ENCODE results near the gene ARHGAP32.

Gene ARHGAP32

DNA sequence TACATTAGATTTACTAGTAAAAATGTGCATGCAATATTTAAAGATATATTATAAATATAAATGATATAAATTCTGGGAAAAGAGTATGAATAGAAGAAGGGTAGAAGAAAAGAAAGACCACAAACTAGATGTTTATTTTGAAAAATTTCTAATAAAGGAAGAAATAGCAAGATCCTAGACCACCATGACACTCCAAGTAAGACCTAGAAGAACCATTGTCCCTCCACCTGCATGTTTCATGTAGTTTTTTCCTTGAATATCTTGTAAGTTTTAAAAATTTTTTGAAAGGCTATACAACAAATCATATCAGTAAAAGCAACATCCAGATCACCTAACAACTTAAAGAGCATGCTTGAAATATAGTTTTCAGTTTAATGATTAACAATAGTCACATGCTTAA is 46.8 kb downstream of the ARHGAP32 start:
- TF ChIP-seq, protein P1, sequence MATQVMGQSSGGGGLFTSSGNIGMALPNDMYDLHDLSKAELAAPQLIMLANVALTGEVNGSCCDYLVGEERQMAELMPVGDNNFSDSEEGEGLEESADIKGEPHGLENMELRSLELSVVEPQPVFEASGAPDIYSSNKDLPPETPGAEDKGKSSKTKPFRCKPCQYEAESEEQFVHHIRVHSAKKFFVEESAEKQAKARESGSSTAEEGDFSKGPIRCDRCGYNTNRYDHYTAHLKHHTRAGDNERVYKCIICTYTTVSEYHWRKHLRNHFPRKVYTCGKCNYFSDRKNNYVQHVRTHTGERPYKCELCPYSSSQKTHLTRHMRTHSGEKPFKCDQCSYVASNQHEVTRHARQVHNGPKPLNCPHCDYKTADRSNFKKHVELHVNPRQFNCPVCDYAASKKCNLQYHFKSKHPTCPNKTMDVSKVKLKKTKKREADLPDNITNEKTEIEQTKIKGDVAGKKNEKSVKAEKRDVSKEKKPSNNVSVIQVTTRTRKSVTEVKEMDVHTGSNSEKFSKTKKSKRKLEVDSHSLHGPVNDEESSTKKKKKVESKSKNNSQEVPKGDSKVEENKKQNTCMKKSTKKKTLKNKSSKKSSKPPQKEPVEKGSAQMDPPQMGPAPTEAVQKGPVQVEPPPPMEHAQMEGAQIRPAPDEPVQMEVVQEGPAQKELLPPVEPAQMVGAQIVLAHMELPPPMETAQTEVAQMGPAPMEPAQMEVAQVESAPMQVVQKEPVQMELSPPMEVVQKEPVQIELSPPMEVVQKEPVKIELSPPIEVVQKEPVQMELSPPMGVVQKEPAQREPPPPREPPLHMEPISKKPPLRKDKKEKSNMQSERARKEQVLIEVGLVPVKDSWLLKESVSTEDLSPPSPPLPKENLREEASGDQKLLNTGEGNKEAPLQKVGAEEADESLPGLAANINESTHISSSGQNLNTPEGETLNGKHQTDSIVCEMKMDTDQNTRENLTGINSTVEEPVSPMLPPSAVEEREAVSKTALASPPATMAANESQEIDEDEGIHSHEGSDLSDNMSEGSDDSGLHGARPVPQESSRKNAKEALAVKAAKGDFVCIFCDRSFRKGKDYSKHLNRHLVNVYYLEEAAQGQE (IDR thresholded peaks at IDR 0.05; ENCODE audit: insufficient read depth in 1 of 2, low read depth in 2 of 2, low read length in 2 of 2), result no peak
- no peak for TF ChIP-seq POLR2AphosphoS5 (IDR thresholded peaks at IDR 0.05; ENCODE audit: low read depth, low read length)
- no peak for TF ChIP-seq FOXP2 (optimal IDR thresholded peaks at IDR 0.05; ENCODE audit: borderline replicate concordance, extremely low read depth, extremely low read length, insufficient read depth)
- TF ChIP-seq TAF1 (IDR thresholded peaks at IDR 0.05; ENCODE audit: borderline replicate concordance, insufficient read depth, low read length), result no peak
- no peak for TF ChIP-seq SIN3A (IDR thresholded peaks at IDR 0.05; ENCODE audit: borderline replicate concordance, insufficient read depth, low read length)

DNA sequence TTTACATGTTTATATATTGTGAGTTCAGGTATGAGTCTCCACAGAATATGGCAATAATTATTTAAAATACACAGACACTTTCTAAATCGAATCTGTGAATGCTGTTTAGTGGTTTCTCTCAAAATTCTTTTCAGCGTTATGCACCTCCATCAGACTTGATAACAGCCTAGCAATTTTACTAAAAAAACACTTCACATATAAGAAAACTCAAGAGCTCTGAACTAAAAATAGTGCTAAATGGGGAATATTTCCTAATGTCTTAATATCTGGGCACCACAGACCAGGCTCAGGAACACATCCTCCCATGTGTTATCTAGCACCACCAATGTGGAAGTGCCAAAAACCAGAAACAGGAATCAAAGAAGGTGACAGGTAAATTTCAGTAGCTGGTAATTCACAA is 47.9 kb downstream of the ARHGAP32 start:
- TF ChIP-seq, protein P1 (IDR thresholded peaks at IDR 0.05; ENCODE audit: insufficient read depth in 1 of 2, low read depth in 2 of 2, low read length in 2 of 2), result no peak
- TF ChIP-seq SIN3A (IDR thresholded peaks at IDR 0.05; ENCODE audit: borderline replicate concordance, insufficient read depth, low read length) (no peak), POLR2AphosphoS5 (IDR thresholded peaks at IDR 0.05; ENCODE audit: low read depth, low read length) (no peak), FOXP2 (optimal IDR thresholded peaks at IDR 0.05; ENCODE audit: borderline replicate concordance, extremely low read depth, extremely low read length, insufficient read depth) (no peak), TAF1 (IDR thresholded peaks at IDR 0.05; ENCODE audit: borderline replicate concordance, insufficient read depth, low read length) (no peak)

DNA sequence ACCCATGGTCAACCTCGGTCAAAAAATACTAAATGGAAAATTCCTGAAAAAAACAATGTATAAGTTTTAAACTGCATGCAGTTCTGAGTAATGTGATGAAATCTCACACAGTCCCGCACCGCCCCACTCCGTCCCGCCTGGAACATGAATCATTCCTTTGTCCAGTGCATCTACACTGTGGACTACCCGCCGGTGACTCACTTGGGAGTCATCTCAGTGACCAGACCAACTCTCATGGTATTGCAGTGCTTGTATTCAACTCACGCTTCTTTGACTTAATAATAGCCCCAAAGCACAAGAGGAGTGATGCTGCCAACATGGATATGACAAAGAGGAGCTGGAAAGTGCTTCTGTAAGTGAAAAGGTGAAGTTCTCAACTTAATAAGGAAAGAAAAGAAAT is 48.8 kb downstream of the ARHGAP32 start:
- TF ChIP-seq FOXP2 (optimal IDR thresholded peaks at IDR 0.05; ENCODE audit: borderline replicate concordance, extremely low read depth, extremely low read length, insufficient read depth) (no peak), TAF1 (IDR thresholded peaks at IDR 0.05; ENCODE audit: borderline replicate concordance, insufficient read depth, low read length) (no peak), SIN3A (IDR thresholded peaks at IDR 0.05; ENCODE audit: borderline replicate concordance, insufficient read depth, low read length) (no peak), POLR2AphosphoS5 (IDR thresholded peaks at IDR 0.05; ENCODE audit: low read depth, low read length) (no peak)
- TF ChIP-seq, protein P1 (IDR thresholded peaks at IDR 0.05; ENCODE audit: insufficient read depth in 1 of 2, low read depth in 2 of 2, low read length in 2 of 2), result no peak

DNA sequence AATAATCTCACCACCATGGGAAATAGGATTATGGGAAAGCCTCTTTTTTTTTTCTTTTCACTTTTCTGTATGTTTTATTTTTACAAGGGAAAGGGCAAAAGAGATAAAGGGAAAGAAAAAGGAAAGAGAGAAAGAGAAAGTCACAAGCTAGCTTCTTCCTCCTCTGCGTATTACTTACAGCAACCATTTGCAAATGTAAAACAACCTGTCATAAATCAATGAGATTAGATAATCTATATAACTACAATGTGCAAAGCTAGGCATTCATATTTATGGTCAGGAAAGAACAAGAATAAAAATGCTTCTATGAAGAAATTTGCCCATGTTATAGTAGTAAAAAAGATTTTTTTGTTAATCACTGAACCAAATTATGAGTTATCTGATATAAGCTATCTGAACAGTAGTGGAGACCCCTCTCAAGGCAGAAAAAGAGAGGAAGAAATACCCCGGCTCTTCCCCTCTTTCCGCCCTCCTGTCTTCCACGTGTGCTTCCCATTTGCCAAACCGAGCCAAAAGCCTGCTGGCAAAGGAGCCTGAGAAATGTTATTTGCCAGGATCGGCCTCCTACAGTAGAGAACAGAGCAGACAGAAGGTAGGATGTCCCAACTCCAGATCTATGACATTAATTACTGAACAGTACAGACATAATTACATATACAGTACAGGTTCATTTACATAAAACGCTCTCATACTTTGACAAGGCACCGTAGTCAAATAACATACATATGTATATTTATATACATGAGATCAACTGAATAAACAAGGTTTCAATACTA is 50.2 kb downstream of the ARHGAP32 start:
- TF ChIP-seq FOXP2 (optimal IDR thresholded peaks at IDR 0.05; ENCODE audit: borderline replicate concordance, extremely low read depth, extremely low read length, insufficient read depth), result no peak
- TF ChIP-seq SIN3A (IDR thresholded peaks at IDR 0.05; ENCODE audit: borderline replicate concordance, insufficient read depth, low read length), result no peak
- TF ChIP-seq POLR2AphosphoS5 (IDR thresholded peaks at IDR 0.05; ENCODE audit: low read depth, low read length), result no peak
- TF ChIP-seq, protein P1 (IDR thresholded peaks at IDR 0.05; ENCODE audit: insufficient read depth in 1 of 2, low read depth in 2 of 2, low read length in 2 of 2), result no peak
- no peak for TF ChIP-seq TAF1 (IDR thresholded peaks at IDR 0.05; ENCODE audit: borderline replicate concordance, insufficient read depth, low read length)

Measured in PFSK-1 (cell line).